Stimulated activated CD4-positive, alpha-beta T cell treated with anti-CD3 and anti-CD28 coated beads, Interleukin-12 subunit alpha, Interleukin-12 subunit beta, amount 100 ng/mL, for 4 hours (primary cell): ENCODE measurements around the gene COPS6.
A peak's percentile ranks its signal among the peaks of the same experiment; 100 is the strongest.

Experiments
- DNase-seq: peaks from one replicate; pipeline ENCODE4 v3.0.0-alpha.2; 2020

Gene COPS6

DNA sequence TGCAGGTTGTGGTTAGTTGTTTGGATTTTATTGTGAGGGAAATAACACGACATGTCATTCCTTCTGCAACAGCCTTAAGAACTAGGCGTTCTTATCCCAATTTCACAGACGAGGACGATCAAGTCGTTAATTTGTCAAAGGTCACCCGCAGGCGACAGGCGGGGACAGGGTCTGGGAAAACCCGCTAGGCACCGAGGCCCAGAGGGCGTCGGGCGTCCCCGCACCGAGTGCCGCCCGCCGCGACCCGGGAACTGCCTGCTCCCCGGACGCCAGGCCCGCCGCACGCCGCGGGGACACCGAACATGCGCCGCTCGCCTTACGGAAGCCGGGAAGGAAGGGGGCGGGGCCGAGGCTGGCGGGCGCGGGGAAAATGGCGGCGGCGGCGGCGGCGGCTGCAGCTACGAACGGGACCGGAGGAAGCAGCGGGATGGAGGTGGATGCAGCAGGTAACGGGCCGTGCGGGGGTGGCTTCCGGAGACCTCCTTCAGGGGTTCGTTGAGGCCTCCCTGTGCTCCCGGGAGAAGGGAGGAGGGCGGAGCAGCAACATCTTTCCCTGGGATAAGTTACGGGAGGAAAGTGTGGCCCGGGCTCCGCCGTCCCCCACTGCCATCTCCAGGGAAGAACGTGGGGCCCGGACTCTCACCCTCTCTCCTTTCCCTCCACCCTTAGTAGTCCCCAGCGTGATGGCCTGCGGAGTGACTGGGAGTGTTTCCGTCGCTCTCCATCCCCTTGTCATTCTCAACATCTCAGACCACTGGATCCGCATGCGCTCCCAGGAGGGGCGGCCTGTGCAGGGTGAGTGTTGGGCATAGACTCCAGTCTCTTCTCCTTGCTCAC, at the start of gene COPS6:
TSS of gene COPS6 (plus strand) at position 349 of the 837 bp plus-strand sequence. CDS start at position 371, 22 bp downstream.
- peak; percentile 91 for DNase-seq

DNA sequence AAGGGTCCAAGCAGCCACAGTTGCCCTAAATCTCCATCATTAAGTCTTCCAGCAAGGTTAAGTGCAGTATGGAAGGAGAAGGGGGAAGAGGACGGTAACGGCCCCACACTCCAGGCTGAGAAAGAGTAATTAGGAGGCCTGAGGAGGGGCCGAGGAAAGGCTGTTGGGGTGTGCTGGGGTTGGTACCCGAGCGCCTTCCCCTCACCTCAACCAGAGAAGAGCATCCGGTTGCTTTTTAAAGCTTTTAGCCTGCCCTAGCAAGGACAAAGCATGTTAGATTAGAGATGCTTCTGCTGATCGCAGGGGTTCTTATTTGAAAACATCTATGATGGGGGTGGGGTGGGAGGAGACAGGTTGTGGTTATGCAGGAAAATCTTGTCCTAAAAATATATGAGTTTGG, 48.2 kb upstream of the COPS6 start:
- no peak for DNase-seq

DNA sequence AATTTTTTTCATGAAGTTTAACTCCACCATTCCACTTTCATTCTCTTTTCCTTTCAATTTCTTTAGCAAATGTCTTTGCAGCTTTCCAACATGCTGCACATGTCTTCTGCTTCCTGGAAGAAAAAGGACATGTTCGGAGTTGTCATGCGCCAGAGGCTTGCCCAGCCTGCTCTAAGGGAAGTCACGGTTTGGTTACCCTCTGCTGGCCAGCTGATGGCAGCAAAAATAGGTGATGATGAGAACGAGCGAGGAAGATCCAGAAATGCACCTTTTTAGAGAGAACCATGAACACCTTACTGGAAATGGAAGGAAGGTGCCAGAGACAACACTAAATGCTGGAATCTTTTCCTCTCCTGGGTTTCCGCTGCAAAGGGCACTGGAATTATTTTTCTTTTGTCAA, 44.1 kb upstream of the COPS6 start:
- no peak for DNase-seq

DNA sequence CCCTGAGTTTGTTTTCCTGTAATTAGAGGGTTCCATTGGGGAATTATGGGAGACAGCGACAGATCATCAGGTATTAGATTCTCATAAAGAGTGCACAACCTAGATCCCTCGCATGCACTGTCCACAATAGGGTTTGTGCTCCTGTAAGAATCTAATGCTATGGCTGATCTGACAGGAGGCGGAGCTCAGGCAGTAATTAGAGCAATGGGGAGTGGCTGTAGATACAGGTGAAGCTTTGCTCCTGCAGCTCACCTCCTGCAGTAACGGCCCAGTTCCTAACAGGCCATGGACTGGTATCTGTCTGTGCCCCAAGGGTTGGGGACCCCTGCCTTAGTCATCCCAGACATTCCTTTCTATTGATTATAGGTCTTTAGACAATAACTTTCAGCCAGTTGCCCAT, 40.1 kb upstream of the COPS6 start:
- no peak for DNase-seq

DNA sequence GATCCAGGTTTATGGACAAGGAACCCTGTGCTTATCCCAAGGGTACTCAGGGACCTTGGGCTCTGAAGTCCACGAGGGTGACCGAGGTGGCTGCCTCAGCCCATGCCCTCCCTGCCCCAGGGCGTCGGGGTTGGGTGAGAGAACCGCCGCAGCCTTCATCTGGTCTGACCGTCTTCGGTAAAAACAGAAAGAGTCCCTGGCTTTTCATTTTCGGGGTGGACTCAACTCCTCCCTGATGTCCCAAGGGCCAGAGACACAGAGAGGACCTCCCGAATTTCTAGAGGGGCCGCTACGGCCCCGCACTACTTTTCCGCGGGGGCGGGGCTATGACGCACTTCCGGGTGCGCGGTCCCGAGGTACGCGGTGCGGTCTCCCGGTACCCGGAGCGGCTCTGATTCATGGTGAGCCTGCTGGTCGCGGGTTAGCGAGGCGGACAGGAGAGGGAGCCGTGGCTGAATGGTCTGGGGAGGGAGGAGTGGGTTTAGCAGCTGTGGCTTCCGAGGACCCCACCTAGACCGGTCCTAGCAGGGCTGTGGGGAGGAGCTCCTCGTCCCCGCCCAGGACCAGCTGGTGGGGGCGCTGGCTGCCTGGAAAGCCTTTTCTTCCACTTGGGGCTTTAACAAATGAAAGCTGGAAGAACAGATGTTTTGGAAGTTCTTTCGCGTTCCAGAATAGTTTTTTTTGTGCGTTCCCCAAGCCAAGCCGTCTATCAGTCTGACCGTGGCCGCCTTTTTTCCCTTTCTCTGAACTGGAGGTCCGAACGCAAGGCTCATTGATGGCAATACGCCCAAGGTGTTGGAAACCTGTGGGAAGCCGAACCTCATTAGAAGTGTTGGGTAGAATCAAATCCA, 39.1 kb upstream of the COPS6 start, which contains the start of gene ZSCAN21:
TSS of gene ZSCAN21 (plus strand) at position 334 of the 851 bp plus-strand sequence. CDS start 7,233 bp downstream, outside the sequence.
- peak; percentile 82 for DNase-seq

DNA sequence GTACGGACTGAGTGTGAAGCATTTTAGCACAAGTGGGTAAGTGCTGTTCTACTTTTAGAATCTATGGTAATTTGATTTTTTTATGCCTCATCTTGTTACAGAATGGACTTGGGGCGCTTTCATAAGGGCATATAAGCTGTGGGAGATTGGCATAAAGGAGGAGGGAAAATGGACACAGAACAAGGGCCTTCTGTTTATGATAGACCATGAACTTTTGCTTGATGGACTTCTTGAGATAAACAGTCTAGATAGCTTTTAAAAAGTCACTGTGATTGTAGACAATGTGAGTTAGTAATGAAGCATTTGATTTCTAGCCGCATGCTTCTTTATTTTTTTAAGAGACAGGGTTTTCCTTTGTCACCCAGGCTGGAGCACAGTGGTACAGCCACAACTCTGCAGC, 37.2 kb upstream of the COPS6 start:
- no peak for DNase-seq

DNA sequence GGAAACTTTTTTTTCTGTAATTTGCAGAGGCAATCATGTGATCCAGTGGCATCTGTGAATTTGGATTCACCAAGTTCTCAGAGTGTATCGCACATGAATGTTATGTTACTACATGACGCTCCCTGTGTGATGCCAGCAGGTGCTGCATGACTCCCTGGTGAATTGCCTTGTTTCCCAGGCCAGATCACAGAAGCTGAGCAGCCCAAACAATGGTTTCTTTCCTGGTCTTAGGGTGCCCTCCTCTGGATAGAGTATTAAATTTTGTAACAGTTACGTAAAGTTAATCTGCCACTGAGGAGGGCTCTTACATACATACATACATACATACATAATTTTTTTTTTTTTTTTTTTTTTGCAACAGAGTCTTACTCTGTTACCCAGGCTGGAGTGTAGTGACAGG, 35.6 kb upstream of the COPS6 start:
- no peak for DNase-seq

DNA sequence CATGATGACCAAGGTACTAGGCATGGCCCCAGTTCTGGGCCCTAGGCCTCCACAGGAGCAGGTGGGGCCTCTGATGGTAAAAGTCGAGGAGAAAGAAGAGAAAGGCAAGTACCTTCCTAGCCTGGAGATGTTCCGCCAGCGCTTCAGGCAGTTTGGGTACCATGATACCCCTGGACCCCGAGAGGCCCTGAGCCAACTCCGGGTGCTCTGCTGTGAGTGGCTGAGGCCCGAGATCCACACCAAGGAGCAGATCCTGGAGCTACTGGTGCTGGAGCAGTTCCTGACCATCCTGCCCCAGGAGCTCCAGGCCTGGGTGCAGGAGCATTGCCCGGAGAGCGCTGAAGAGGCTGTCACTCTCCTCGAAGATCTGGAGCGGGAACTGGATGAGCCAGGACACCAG, 31.8 kb upstream of the COPS6 start:
- DNase-seq: no peak

DNA sequence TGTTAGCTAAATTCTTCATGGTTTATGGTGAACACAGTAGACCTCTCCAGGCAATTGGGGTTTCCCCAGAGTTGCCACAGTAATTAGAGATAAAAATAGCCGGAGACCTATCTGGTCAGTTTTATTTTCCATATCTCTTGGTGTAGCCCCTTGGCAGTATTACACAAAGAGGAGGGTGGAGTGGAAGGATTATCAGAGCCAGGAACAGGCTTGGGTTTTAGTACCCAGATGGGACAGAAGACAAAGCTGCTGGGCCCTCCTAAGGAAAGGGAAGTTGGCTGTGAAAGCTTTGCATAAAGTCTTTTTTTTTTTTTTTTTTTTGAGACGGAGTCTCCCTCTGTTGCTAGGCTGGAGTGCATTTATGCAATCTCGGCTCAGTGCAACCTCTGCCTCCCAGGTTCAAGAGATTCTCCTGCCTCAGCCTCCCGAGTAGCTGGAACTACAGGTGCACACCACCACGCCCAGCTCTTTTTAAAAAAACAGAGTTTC, 29.5 kb upstream of the COPS6 start:
- DNase-seq: no peak

DNA sequence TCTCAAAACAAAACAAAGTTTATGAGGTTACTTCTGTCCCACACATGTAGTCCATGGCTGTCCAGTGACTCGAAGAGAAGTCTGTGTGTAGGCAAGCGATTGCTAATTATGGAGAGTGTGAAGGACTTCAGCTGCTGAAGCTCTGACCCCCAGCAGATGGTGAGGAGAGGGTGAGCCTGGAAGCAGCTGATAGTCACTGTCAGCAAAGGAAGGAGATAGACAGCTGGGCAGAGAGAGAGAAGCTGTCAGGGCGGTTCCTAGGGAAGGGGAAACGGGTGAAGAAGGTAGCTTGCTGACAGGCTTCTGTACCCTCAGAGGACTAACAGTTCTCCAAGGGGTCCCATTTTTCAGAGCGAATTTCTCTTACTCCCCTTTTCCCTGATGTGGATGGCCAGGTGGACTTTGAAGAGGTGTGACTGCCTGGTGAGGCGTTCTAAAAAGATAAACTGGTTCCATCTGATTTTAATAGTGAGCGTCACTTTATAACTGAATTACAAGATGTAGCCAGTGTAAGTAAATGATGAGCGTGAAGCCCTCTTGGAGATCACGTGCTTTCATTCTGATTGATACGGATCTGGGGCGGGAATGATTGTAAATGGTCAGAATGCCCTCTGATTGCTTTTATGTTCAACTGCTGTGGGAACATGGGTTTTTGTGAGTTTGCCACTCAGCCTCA, 27.1 kb upstream of the COPS6 start:
- DNase-seq: no peak

DNA sequence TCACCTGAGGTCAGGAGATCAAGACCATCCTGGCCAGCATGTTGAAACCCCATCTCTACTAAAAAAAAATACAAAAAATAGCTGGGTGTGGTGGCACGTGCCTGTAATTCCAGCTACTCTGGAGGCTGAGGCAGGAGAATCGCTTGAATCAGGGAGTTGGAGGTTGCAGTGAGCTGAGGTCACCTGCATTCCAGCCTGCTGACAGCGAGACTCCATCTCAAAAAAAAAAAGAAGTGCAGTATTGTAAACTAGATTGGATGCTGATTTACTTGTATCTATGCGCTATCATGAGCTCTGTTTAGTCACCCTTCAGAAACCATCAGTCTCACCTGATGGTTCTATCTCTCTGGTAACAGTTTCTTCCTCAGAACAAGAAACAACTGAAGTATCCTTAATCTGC, 25.4 kb upstream of the COPS6 start:
- DNase-seq: no peak

DNA sequence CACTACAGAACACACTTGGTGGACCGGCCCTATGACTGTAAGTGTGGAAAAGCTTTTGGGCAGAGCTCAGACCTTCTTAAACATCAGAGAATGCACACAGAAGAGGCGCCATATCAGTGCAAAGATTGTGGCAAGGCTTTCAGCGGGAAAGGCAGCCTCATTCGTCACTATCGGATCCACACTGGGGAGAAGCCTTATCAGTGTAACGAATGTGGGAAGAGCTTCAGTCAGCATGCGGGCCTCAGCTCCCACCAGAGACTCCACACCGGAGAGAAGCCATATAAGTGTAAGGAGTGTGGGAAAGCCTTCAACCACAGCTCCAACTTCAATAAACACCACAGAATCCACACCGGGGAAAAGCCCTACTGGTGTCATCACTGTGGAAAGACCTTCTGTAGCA, 24.6 kb upstream of the COPS6 start:
- no peak for DNase-seq

DNA sequence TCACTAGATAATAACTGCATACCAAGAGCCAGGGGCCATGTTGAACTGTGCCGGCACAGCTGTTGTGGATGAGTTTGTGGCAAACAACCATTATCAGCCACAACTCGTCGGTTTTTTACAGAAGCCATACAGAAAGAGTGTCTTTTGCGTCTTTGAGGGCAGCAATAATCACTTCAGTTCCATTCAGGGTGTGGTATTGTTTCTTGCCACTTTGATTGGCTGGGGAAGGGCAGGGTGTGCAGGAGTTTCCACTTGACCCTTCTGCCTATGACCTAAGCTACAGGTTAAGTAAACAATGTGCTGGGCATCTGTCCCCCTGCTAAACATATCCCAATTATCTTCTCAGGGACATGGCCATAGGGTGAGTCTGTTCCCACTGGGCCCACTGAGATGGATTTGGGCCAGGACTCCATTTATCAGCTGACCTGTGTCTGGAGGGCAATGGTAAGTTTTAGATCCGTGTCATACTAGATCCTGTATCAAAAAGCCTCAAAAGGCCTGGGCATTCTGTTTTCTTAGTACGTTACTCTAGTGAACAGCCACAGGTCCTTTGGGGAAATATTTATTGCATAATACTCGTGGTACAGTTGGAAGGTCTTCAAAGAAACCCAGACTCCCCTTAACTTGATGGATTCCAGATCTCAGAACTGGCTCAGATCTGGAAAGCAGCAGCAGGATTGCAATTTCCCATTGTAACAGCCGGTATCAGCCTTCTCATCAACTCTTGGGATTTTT, 23.1 kb upstream of the COPS6 start:
- no peak for DNase-seq

DNA sequence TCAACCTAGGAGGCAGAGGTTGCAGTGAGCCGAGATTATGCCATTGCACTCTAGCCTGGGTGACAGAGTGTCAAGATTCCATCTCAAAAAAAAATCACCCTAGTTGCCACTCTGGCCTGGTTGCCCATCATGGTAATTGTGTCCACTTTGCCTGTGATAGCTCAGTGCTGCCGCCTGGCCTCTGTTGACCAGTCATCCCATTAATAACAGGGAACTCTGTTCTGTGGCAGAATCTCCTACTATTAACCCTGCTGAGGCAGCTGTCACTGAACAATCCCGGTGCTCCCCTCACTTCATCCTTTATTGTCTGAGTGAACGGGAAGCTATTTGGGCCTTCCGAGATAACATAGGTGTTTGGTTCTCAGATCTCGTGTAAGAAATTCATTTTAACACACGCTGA, 21.8 kb upstream of the COPS6 start:
- no peak for DNase-seq

DNA sequence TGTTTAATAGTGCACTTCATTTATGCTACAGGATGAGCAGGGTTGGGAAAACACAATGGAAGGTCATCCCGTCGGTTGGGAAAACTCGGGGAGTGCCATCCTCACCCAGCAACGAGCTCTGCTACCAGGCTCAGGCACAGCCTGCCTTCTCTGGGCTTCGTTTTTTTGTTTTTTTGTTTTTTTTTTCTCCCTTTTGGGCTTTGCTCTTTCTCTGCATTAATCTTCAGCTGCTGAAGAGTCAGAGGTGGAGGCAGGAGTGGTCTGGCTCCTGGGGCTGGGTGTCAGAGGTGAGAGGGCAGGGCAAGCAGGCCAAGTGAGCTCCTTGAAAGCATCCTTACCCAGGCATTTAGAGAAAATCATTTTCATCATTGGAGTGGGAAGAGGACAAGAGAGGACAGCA, 18.8 kb upstream of the COPS6 start:
- no peak for DNase-seq

DNA sequence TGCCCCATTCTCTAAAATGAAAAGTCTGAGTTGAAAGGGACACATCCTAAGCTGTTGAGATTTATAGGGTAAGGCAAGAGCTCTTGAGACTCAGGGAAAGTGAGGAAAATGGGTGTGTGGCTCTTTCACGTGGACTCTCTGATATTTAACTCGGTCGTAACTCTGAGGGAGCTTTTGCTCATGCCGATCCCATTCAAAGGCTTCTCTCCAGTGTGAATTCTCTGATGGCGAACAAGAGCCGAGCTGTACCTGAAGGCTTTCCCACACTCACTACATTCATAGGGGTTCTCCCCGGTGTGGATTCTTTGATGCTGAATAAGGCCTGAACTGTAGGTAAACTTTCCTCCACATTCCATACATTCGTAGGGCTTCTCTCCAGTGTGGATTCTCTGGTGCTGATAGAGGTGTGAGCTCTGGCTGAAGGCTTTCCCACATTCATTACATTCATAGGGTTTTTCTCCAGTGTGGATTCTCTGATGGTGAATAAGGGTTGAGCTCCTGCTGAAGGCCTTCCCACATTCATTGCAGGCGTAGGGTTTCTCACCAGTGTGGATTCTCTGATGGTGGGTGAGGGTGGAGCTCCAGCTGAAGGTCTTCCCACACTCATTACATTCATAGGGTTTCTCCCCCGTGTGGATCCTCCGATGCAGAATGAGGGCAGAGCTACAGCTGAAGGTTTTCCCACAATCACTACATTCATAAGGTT, 17.6 kb upstream of the COPS6 start:
- DNase-seq: no peak

DNA sequence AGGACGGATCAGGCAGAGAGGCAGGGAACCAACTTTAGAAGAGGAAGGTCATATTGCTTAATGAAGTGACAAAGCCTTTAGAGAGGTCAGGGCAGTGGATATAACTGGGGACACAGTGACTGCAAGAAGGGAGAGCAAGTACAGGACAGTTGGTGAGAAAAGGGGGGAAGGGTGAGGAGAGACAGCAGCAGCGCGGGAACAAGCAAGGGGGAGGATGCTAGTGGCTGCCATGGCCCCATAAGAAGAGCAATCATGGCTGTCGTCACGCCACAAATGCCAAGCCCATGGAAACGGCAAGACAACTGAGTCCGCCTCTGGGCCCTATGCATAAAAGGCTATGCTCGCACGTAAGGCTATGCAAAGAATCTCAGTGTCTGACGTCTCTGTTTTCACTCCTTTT, 16.3 kb upstream of the COPS6 start:
- no peak for DNase-seq

DNA sequence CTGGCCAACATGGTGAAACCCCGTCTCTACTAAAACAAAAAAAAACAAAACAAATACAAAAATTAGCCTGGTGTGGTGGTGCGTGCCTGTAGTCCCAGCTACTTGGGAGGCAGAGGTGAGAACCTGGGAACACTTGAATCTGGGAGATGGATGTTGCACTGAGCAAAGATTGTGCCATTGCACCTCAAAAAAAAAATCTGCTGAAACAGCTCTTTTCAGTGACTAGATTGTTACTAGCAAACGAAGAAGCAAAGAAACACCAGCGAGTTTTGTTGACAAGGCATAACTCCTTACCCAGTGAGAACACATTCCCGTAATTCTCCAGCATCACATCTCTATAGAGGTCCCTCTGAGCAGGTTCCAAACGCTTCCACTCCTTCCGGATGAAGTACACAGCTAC, 13.9 kb upstream of the COPS6 start:
- no peak for DNase-seq

DNA sequence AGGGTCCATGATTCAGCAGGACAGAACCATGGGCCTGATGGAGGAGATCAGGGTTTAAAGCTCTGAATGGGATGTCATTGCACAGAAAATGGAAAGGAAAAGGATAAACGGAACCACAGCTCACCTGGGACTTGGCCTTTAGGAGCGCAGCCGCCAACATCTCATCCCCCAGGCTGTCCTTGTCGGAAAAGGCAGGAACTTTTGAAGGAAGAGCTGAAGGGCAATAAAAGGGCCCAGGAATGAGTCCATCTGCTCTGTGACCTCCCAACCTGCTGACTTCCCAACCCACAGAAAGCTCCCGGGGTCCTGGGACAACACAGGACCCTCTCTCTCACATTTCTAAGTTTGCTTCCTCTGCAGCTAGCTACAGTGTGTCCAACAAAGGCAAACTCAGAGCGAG, 13.4 kb upstream of the COPS6 start:
- DNase-seq: no peak

DNA sequence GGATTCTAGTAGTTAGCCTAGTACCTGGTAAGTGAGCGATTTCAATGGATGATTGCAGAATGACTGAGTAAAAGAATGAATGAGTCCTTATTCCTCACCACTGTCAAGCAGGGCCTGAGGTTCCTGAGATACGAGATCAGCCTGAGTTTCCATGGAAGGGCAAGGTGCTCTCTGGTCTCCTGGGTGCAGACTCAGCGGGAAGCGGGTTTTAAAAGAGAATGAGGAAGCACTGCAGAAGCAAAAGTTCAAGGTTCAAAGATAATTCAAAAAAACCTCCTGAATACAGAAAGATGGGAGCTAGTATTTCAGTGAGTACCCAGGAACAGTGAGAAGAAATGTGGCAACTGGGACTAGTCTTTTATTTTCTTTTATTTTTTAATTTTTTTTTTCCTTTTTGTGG, 11.6 kb upstream of the COPS6 start:
- no peak for DNase-seq

DNA sequence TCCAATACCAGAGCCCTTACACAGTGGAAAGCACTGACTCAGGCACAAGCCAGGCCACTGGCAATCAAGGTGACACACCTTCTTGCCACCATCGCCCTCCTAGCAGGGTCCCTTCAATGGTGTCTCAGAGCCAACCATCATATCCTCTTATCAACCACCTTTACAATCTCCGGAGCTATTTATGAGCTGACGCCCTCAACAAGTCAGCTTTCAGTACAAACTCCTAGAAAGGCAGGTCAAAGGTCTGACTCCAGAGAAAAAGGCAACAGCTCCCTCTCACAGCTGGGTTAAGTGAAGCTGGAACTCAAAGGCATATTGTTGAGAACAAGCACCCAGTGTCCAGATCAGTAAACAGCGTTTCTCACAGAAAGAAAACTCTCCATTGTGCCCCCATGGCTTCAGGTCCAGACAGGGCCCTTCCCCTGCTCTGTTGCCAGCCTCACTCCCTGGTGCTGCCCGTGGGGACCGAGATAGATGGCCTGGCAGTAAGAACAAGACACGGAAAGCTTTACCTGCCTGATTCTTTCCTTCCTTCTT, 9.7 kb upstream of the COPS6 start:
- DNase-seq: no peak
